Testis (tissue), 2 donors: Measurements from ENCODE around the gene SLC25A36.

Experiments
- POLR2A ChIP-seq: fragments of 450-650 bp; IDR thresholded peaks from one replicate; pipeline ENCODE4 v1.6.1; 2017; ENCODE audit warnings: antibody characterized with exemption, mild to moderate bottlenecking, moderate library complexity
- TF ChIP-seq, protein P1 (sequence below), 3 experiments: fragments of 450-650 bp in 2 of 3; fragments of 200-600 bp in 1 of 3; sonication (generic) in 1 of 3; IDR thresholded peaks; one replicate each; pipeline ENCODE4 v1.5.1; 2016 to 2019; ENCODE audit warnings: antibody characterized with exemption in 3 of 3, mild to moderate bottlenecking in 2 of 3, moderate library complexity in 1 of 3

DNA sequence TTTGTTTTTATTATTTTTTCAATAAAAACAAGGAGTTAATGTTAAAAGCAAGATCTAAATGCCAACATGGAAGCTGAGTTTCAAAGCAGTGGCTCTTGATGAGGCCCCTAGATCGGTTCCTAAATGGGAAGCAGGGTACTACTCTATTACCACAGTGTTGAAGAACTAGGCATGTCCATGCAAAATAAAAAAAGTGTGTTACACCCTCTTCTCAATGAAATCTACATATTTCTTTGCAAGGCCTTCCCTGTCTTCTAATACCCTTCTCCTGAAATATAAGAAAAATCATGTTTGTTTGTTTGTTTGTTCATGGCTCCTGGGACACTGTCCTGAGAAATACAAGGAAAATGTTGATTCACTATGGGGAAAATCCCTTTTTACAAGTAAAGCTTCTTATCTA lies 12.2 kb upstream of the SLC25A36 start:
- TF ChIP-seq, protein P1, sequence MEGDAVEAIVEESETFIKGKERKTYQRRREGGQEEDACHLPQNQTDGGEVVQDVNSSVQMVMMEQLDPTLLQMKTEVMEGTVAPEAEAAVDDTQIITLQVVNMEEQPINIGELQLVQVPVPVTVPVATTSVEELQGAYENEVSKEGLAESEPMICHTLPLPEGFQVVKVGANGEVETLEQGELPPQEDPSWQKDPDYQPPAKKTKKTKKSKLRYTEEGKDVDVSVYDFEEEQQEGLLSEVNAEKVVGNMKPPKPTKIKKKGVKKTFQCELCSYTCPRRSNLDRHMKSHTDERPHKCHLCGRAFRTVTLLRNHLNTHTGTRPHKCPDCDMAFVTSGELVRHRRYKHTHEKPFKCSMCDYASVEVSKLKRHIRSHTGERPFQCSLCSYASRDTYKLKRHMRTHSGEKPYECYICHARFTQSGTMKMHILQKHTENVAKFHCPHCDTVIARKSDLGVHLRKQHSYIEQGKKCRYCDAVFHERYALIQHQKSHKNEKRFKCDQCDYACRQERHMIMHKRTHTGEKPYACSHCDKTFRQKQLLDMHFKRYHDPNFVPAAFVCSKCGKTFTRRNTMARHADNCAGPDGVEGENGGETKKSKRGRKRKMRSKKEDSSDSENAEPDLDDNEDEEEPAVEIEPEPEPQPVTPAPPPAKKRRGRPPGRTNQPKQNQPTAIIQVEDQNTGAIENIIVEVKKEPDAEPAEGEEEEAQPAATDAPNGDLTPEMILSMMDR (IDR thresholded peaks at IDR 0.05) = no peak
- TF ChIP-seq POLR2A = no peak
